ENCODE results near the gene SEPTIN1. TPM values are rescaled to one million over a fixed set of nuclear protein-coding genes. Genes with fewer than 3 reads are reported as not detected.

The SEPTIN1 gene
- total RNA-seq, 2 experiments from 2014 or later: 133 to 181 TPM

- Histone ChIP-seq H3K36me3 (ENCODE audit: insufficient read depth, low read length) (peaks cover 58% of the 10 kb centered on the region), H3K4me3 (ENCODE audit: low read depth, low read length, poor library complexity, severe bottlenecking) (peak overlapping the region; percentile 99), H3K9me2 (ENCODE audit: insufficient read depth, low read length) (no peaks in the 10 kb centered on the region), H2AFZ (ENCODE audit: low read length) (no peak overlapping the region), H3K4me1 (ENCODE audit: insufficient read depth, low read length, poor library complexity, severe bottlenecking) (peaks cover 46% of the 10 kb centered on the region), H4K20me1 (ENCODE audit: insufficient read depth, low read length) (peaks cover 20% of the 10 kb centered on the region), H3K9me3 (ENCODE audit: low read length) (no peaks in the 10 kb centered on the region), H3K4me2 (ENCODE audit: low read length) (peak overlapping the region; percentile 97), H3K79me2 (ENCODE audit: insufficient read depth, low read depth, low read length) (peaks cover 63% of the 10 kb centered on the region), H3K27ac (ENCODE audit: low read depth, low read length, poor library complexity, severe bottlenecking) (peak overlapping the region; percentile 26)
- intact Hi-C loops (cut with micrococcal nuclease; ENCODE audit: unreplicated experiment): no loop called here
- DNase-seq (ENCODE audit: low spot score): no peak
- ChIA-PET POLR2A (interaction anchor here (1.2 kb wide), 2 partner anchors 12 to 27 kb away, joined by 3 to 4 read pairs; partner anchors contain the start of gene ZNF48), CTCF (ENCODE audit: unreplicated experiment) (no interaction called here)
- no peak for TF ChIP-seq EZH2phosphoT487 (IDR thresholded peaks at IDR 0.05; ENCODE audit: borderline replicate concordance, low read depth, low read length)
- TF ChIP-seq CTCF (conservative IDR thresholded peaks at IDR 0.05; ENCODE audit: low read length): no peak
- BruUV-seq (replicated peaks): no TSS peak
Measured at GRCh38 chr16:30368122-30368791, 14.1 kb downstream of the SEPTIN1 start.

DNA sequence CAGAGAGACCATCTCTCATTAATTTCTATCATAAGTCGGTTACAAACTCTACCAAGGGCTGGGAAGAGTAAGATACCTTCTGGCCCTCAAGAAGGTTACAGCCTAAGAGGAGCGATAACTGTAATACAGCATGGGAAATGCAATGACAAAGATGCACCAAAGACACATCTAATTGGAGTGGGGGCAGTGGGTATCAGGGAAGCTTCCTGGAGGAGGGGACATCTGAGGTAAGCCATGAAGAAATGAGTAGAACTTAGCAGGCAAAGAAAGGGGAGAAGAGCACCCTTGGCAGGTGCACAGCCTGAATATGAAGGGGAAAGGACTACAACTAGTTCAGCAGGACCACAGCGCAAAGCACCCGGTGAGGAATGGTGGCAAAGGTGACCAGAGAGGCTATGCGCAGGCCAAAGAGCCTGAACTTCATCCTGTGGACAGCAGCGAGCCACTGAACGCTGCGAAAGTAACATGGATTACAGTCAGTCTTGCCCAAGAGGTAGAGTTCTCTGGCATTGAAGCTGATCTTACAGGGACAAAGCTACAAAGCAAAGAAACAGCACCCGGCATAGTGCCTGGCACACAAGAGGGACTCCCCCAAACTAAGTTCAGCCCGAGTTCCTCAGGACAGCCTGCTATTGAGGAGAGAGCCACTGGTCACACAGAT, 14.9 kb downstream of the SEPTIN1 start:
- no peak for TF ChIP-seq CTCF (conservative IDR thresholded peaks at IDR 0.05; ENCODE audit: low read length)
- TF ChIP-seq EZH2phosphoT487 (IDR thresholded peaks at IDR 0.05; ENCODE audit: borderline replicate concordance, low read depth, low read length): no peak
- Histone ChIP-seq H3K4me1 (ENCODE audit: insufficient read depth, low read length, poor library complexity, severe bottlenecking) (peaks cover 38% of the 10 kb centered on the region), H3K9me3 (ENCODE audit: low read length) (no peaks in the 10 kb centered on the region), H3K36me3 (ENCODE audit: insufficient read depth, low read length) (peaks cover 66% of the 10 kb centered on the region), H3K4me3 (ENCODE audit: low read depth, low read length, poor library complexity, severe bottlenecking) (peak overlapping the region; percentile 99), H3K79me2 (ENCODE audit: insufficient read depth, low read depth, low read length) (peaks cover 71% of the 10 kb centered on the region), H3K4me2 (ENCODE audit: low read length) (peak overlapping the region; percentile 97), H2AFZ (ENCODE audit: low read length) (no peak overlapping the region), H4K20me1 (ENCODE audit: insufficient read depth, low read length) (peaks cover 20% of the 10 kb centered on the region), H3K27ac (ENCODE audit: low read depth, low read length, poor library complexity, severe bottlenecking) (peak overlapping the region; percentile 26), H3K9me2 (ENCODE audit: insufficient read depth, low read length) (no peaks in the 10 kb centered on the region)
- DNase-seq (ENCODE audit: low spot score): no peak
- no TSS peak for BruUV-seq (replicated peaks)
- ChIA-PET POLR2A (interaction anchor here (0.6 to 2.1 kb wide), 2 partner anchors 13 to 225 kb away, joined by 7 to 12 read pairs; partner anchors contain the start of gene CD2BP2), CTCF (ENCODE audit: unreplicated experiment) (no interaction called here)
- intact Hi-C loops (cut with micrococcal nuclease; ENCODE audit: unreplicated experiment): no loop called here

- ChIA-PET POLR2A (interaction anchor here (0.5 to 2.1 kb wide), 3 partner anchors 12 to 226 kb away, joined by 4 to 12 read pairs (median 7); partner anchors contain the start of gene CD2BP2), CTCF (ENCODE audit: unreplicated experiment) (no interaction called here)
- Histone ChIP-seq H3K27ac (ENCODE audit: low read depth, low read length, poor library complexity, severe bottlenecking) (no peak overlapping the region), H4K20me1 (ENCODE audit: insufficient read depth, low read length) (peaks cover 20% of the 10 kb centered on the region), H3K9me2 (ENCODE audit: insufficient read depth, low read length) (no peaks in the 10 kb centered on the region), H3K9me3 (ENCODE audit: low read length) (no peaks in the 10 kb centered on the region), H3K4me3 (ENCODE audit: low read depth, low read length, poor library complexity, severe bottlenecking) (peak overlapping the region; percentile 99), H3K4me2 (ENCODE audit: low read length) (peak overlapping the region; percentile 97), H3K4me1 (ENCODE audit: insufficient read depth, low read length, poor library complexity, severe bottlenecking) (peaks cover 29% of the 10 kb centered on the region), H3K36me3 (ENCODE audit: insufficient read depth, low read length) (peaks cover 73% of the 10 kb centered on the region), H2AFZ (ENCODE audit: low read length) (no peak overlapping the region), H3K79me2 (ENCODE audit: insufficient read depth, low read depth, low read length) (peaks cover 75% of the 10 kb centered on the region)
- no peak for DNase-seq (ENCODE audit: low spot score)
- no peak for TF ChIP-seq CTCF (conservative IDR thresholded peaks at IDR 0.05; ENCODE audit: low read length)
- no peak for TF ChIP-seq EZH2phosphoT487 (IDR thresholded peaks at IDR 0.05; ENCODE audit: borderline replicate concordance, low read depth, low read length)
- no TSS peak for BruUV-seq (replicated peaks)
- intact Hi-C loops (cut with micrococcal nuclease; ENCODE audit: unreplicated experiment): no loop called here
Measured at GRCh38 chr16:30366511-30366910, 15.8 kb downstream of the SEPTIN1 start.

Data from OCI-LY7 (cell line).